Parathyroid adenoma (tissue), 2 donors: ENCODE measurements around the gene DFFA.

ENCODE experiments used
- H2AFZ ChIP-seq: fragments of 300-600 bp; sonication (generic); one replicate; pipeline ENCODE4 v1.7.0; 2017; ENCODE audit warnings: antibody characterized with exemption, mild to moderate bottlenecking
- H3K27ac ChIP-seq: fragments of 300-600 bp; sonication (generic); one replicate; pipeline ENCODE4 v1.7.0; 2017
- H3K27me3 ChIP-seq: fragments of 300-600 bp; sonication (generic); one replicate; pipeline ENCODE4 v1.7.0; 2017; ENCODE audit warnings: low read length; ENCODE audit not compliant: control insufficient read depth, insufficient read depth
- H3K36me3 ChIP-seq: fragments of 300-600 bp; sonication (generic); one replicate; pipeline ENCODE4 v1.7.0; 2017; ENCODE audit warnings: low read length; ENCODE audit not compliant: control insufficient read depth, insufficient read depth
- H3K4me1 ChIP-seq: fragments of 300-600 bp; sonication (generic); one replicate; pipeline ENCODE4 v1.7.0; 2017; ENCODE audit warnings: control low read depth
- H3K4me2 ChIP-seq: fragments of 300-600 bp; sonication (generic); one replicate; pipeline ENCODE4 v1.7.0; 2017; ENCODE audit warnings: low read length
- H3K4me3 ChIP-seq: fragments of 300-600 bp; sonication (generic); one replicate; pipeline ENCODE4 v1.7.0; 2017; ENCODE audit warnings: low read depth, low read length
- H3K79me2 ChIP-seq: fragments of 300-600 bp; sonication (generic); one replicate; pipeline ENCODE4 v1.7.0; 2017; ENCODE audit warnings: control low read depth
- H3K9ac ChIP-seq: fragments of 300-600 bp; sonication (generic); one replicate; pipeline ENCODE4 v1.7.0; 2017; ENCODE audit warnings: mild to moderate bottlenecking
- H3K9me3 ChIP-seq: fragments of 300-600 bp; sonication (generic); one replicate; pipeline ENCODE4 v1.7.0; 2017; ENCODE audit warnings: low read length; ENCODE audit not compliant: control insufficient read depth
- TF ChIP-seq, protein P1 (sequence below): fragments of 300-600 bp; sonication (generic); IDR thresholded peaks from one replicate; pipeline ENCODE4 v1.7.0; 2017; ENCODE audit warnings: antibody characterized with exemption, mild to moderate bottlenecking
- donor health status: primary hyperparathyroidism.

The DFFA gene

DNA sequence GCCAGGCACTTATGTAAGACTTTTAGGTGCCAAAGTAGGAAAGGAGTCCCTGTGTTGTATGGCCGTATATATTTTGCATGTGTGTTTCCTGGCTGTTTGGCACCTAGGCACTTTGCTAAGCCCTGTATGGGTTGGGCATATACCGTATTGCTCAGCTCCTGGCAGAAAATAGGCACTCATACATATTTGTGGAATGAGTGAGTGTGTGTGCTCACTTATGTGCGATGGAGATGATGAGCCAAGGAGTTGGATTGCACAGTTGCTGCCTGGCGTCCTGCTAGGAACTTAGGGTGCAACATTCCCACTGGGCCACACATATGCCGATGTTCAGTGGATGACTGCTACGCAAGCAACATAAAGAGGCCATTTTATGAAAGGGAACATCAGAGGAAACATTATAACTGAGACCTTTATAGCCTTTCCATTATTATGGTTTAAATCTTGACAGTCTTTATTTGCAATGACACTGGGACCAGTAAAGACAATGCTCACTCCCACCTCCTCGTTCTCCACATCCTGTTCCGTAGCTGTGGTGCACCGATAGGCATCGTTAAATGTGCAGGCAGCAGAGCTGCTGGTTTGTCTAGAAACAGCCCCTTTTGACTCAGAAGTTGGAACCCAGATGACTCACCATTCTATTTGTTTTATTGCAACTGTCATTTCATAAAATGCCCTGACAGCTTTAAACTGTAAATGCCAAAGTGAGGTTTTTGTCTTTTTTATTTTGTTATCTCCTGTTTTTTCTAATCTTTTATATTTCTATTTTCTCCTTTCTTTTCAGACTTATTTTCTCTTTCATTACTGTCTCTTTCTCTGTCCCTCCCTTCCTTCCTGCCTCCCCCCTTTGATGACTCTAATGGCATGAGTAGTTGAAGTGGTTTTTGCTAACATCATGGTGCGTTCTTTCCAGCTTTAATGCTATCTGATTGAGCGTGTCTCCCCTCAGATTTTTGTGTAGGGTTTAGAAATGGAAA, 38.5 kb upstream of the DFFA start:
- H3K36me3 ChIP-seq, result no peaks in the 10 kb centered on the region
- H3K4me1 ChIP-seq, result peaks cover 6% of the 10 kb centered on the region
- no peaks in the 10 kb centered on the region for H3K9me3 ChIP-seq
- TF ChIP-seq, protein P1, sequence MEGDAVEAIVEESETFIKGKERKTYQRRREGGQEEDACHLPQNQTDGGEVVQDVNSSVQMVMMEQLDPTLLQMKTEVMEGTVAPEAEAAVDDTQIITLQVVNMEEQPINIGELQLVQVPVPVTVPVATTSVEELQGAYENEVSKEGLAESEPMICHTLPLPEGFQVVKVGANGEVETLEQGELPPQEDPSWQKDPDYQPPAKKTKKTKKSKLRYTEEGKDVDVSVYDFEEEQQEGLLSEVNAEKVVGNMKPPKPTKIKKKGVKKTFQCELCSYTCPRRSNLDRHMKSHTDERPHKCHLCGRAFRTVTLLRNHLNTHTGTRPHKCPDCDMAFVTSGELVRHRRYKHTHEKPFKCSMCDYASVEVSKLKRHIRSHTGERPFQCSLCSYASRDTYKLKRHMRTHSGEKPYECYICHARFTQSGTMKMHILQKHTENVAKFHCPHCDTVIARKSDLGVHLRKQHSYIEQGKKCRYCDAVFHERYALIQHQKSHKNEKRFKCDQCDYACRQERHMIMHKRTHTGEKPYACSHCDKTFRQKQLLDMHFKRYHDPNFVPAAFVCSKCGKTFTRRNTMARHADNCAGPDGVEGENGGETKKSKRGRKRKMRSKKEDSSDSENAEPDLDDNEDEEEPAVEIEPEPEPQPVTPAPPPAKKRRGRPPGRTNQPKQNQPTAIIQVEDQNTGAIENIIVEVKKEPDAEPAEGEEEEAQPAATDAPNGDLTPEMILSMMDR, result no peak
- no peak overlapping the region for H3K27ac ChIP-seq
- no peak overlapping the region for H3K9ac ChIP-seq
- H3K27me3 ChIP-seq, result no peaks in the 10 kb centered on the region
- no peak overlapping the region for H2AFZ ChIP-seq
- H3K4me2 ChIP-seq, result no peak overlapping the region
- H3K79me2 ChIP-seq, result peaks cover 15% of the 10 kb centered on the region
- no peak overlapping the region for H3K4me3 ChIP-seq

GRCh38 chr1:10509809-10510509, 37.6 kb upstream of the DFFA start:
- Histone ChIP-seq H3K4me1 (peaks cover 6% of the 10 kb centered on the region), H2AFZ (no peak overlapping the region), H3K27ac (no peak overlapping the region), H3K4me2 (no peak overlapping the region), H3K36me3 (no peaks in the 10 kb centered on the region), H3K79me2 (peaks cover 17% of the 10 kb centered on the region), H3K27me3 (no peaks in the 10 kb centered on the region), H3K9ac (no peak overlapping the region), H3K4me3 (no peak overlapping the region), H3K9me3 (no peaks in the 10 kb centered on the region)
- TF ChIP-seq, protein P1, result no peak

DNA sequence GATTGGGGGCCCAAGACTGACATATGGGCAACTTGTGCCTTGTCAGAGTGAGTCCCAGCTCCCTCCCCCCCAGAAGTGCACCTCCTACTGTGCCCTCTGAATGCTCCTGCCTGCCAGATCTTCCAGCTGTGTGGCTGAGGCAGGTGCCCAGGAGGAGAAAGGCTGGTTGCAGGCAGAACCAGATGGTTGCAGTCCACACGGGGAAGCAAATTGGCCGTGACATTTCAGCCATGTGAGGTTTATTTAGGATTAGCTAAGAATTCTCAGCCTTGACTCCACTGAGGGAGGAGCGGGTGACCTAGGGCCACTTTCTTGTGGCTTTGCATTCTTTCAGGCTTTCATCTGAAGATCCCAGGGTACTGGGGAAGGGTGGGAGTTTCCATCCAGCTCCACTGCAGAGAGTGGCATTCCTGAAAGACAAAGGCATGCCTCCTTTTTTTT, 36.2 kb upstream of the DFFA start:
- Histone ChIP-seq H3K4me2 (no peak overlapping the region), H3K27me3 (no peaks in the 10 kb centered on the region), H3K36me3 (no peaks in the 10 kb centered on the region), H3K79me2 (peaks cover 15% of the 10 kb centered on the region), H2AFZ (no peak overlapping the region), H3K27ac (no peak overlapping the region), H3K4me3 (no peak overlapping the region), H3K9me3 (no peaks in the 10 kb centered on the region), H3K4me1 (peaks cover 6% of the 10 kb centered on the region), H3K9ac (no peak overlapping the region)
- TF ChIP-seq, protein P1, result no peak

GRCh38 chr1:10507111-10507879, 35.0 kb upstream of the DFFA start:
- Histone ChIP-seq H3K9me3 (no peaks in the 10 kb centered on the region), H3K9ac (no peak overlapping the region)

More at GRCh38 chr1:10507111-10507879, 35.0 kb upstream of the DFFA start:
- no peak overlapping the region for H3K27ac ChIP-seq
- H3K4me2 ChIP-seq, result no peak overlapping the region
- no peak overlapping the region for H2AFZ ChIP-seq
- no peaks in the 10 kb centered on the region for H3K27me3 ChIP-seq
- H3K4me3 ChIP-seq, result no peak overlapping the region
- H3K79me2 ChIP-seq, result peaks cover 7% of the 10 kb centered on the region
- peaks cover 6% of the 10 kb centered on the region for H3K4me1 ChIP-seq
- no peaks in the 10 kb centered on the region for H3K36me3 ChIP-seq
- TF ChIP-seq, protein P1, result peak; percentile 59
